Neural progenitor cell (in vitro differentiated cells): ENCODE results near the gene PSAPL1.

ENCODE experiments used
- CTCF ChIP-seq: fragments of 200-600 bp; sonication (generic); IDR thresholded peaks from 2 replicates; pipeline ENCODE4 v1.5.1; 2017; ENCODE audit warnings: antibody characterized with exemption, mild to moderate bottlenecking
- EZH2 ChIP-seq: fragments of 200-600 bp; sonication (generic); IDR thresholded peaks from 2 replicates; pipeline ENCODE4 v1.6.1; 2017; ENCODE audit warnings: antibody characterized with exemption, mild to moderate bottlenecking, moderate library complexity
- EZH2phosphoT487 ChIP-seq: fragments of 200-600 bp; sonication (generic); IDR thresholded peaks from 2 replicates; pipeline ENCODE4 v1.6.1; 2017; ENCODE audit warnings: antibody characterized with exemption

- TF ChIP-seq CTCF, result no peak
- TF ChIP-seq EZH2, result no peak
- TF ChIP-seq EZH2phosphoT487, result no peak
Measured at GRCh38 chr4:7450775-7451433, 16.2 kb upstream of the PSAPL1 start.
